ENCODE data around the gene CFL2. TPM values are rescaled to one million over a fixed set of nuclear protein-coding genes. Genes with fewer than 3 reads are reported as not detected.
A peak's percentile ranks its signal among the peaks of the same experiment; 100 is the strongest.

The CFL2 gene
- total RNA-seq, 2 donors from 2014 or later = 7.0 to 44.8 TPM

DNA sequence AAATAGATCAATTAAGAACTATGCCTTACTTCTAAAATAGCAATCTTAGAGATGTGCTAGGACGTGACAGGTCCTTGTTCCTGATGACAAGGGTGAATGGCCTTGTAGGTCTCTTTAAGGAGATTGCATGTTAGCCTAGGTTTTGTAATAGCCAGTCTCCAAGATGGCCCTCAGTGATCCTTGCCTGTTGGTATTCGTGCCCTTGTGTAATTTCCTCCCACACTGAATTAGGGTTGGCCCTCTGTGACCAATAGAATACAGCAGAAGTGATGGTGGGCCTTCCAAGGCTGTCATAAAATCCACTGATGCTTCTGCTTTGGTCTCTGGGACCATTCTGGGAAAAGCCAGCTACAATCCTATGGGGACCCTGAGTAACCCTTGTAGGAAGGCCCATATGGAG lies 46.3 kb downstream of the CFL2 start:
- no peak overlapping the region for H3K9ac ChIP-seq (ENCODE audit: low read depth in 2 of 2, low read length in 2 of 2)
- H3K4me1 ChIP-seq = no peaks in the 10 kb centered on the region
- intact Hi-C loops (cut with DNase I) = no loop called here
- H3K27ac ChIP-seq = no peak overlapping the region
- H3K9me3 ChIP-seq = no peaks in the 10 kb centered on the region
- no peaks in the 10 kb centered on the region for H3K36me3 ChIP-seq
- no peaks in the 10 kb centered on the region for H3K27me3 ChIP-seq
- H3K4me3 ChIP-seq = no peak overlapping the region
- TF ChIP-seq CTCF (IDR thresholded peaks at IDR 0.05) = no peak
- DNase-seq = no peak

DNA sequence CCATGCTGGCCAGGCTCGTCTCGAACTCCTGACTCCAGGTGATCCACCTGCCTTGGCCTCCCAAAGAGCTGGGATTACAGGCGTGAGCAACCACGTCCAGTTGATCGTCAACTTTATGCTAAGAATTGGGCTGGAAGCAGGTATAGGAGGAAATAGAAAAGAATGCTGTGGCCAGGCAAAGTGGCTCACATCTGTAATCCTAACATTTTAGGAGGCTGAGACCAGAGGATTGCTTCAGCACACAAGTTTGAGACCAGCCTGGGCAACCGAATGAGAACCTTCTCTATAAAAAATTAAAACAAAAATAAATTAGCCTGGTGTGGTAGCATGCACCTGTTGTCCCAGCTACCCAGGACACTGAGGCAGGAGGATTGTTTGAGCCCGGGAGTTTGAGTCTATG lies 47.4 kb downstream of the CFL2 start:
- Histone ChIP-seq H3K27ac (no peak overlapping the region), H3K36me3 (no peaks in the 10 kb centered on the region), H3K4me1 (no peaks in the 10 kb centered on the region), H3K4me3 (no peak overlapping the region), H3K9ac (ENCODE audit: low read depth in 2 of 2, low read length in 2 of 2) (no peak overlapping the region), H3K9me3 (no peaks in the 10 kb centered on the region), H3K27me3 (no peaks in the 10 kb centered on the region)
- TF ChIP-seq CTCF (IDR thresholded peaks at IDR 0.05) = no peak
- no peak for DNase-seq
- intact Hi-C loops (cut with DNase I) = no loop called here

DNA sequence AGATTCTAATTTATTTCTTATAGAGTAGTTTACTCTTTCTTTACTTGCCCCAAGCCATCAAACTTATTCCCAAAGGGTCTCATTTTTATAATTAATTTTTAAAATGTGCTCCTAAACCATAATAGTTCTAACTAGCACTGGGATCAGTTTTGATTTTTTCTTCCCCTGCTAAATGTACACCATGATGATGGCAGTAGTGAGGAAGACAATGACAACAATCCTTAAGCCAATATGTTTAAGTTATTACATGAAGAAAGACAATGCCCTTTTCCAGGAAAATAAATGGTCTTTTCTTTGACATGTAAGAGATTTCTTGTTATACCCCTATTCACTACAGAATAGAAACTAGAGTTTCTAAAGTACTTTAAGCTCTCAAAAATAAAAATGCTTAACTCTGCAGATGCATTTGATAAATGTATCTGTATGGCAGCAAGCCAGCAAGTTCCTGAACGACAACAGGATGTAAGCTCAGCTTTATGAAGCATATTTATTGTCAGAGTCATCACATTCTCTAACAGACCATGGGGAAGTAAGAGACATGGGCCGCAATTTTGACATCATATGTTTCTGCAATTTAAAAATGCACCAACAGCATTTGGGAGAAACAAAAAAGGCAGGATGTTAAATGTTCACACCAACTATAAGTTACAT lies 48.5 kb downstream of the CFL2 start:
- H3K27ac ChIP-seq = peak overlapping the region; percentile 6
- no peaks in the 10 kb centered on the region for H3K27me3 ChIP-seq
- no peak overlapping the region for H3K4me3 ChIP-seq
- TF ChIP-seq CTCF (IDR thresholded peaks at IDR 0.05) = no peak
- H3K9me3 ChIP-seq = no peaks in the 10 kb centered on the region
- no peak overlapping the region for H3K9ac ChIP-seq (ENCODE audit: low read depth in 2 of 2, low read length in 2 of 2)
- H3K36me3 ChIP-seq = no peaks in the 10 kb centered on the region
- intact Hi-C loops (cut with DNase I) = no loop called here
- H3K4me1 ChIP-seq = no peaks in the 10 kb centered on the region
- peak; percentile 32 for DNase-seq

DNA sequence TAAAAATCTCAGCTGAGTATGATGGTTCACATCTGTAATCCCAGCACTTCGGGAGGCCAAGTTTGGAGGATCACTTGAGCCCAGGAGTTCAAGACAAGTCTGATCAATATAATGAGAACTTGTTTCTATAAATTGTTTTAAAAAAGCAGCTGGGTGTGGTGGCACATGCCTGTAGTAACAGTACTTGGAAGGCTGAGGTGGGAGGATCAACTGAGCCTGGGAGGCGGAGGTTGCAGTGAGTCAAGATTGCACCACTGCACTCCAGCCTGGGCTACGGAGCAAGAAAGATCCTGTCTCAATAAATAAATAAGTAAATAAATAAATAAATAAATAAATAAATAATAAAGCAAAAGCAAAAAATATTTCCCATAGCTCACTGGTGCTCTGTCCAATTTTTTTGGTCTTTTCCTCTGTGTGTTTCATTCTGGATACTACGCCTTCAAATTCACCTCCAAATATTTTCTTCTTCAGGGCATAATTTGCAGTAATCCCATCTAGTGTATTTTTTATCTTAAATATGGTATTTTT lies 51.8 kb downstream of the CFL2 start:
- DNase-seq = no peak
- no peaks in the 10 kb centered on the region for H3K27me3 ChIP-seq
- no peak overlapping the region for H3K9ac ChIP-seq (ENCODE audit: low read depth in 2 of 2, low read length in 2 of 2)
- H3K9me3 ChIP-seq = no peaks in the 10 kb centered on the region
- TF ChIP-seq CTCF (IDR thresholded peaks at IDR 0.05) = no peak
- intact Hi-C loops (cut with DNase I) = no loop called here
- H3K36me3 ChIP-seq = no peaks in the 10 kb centered on the region
- H3K27ac ChIP-seq = no peak overlapping the region
- H3K4me3 ChIP-seq = no peak overlapping the region
- H3K4me1 ChIP-seq = no peaks in the 10 kb centered on the region

DNA sequence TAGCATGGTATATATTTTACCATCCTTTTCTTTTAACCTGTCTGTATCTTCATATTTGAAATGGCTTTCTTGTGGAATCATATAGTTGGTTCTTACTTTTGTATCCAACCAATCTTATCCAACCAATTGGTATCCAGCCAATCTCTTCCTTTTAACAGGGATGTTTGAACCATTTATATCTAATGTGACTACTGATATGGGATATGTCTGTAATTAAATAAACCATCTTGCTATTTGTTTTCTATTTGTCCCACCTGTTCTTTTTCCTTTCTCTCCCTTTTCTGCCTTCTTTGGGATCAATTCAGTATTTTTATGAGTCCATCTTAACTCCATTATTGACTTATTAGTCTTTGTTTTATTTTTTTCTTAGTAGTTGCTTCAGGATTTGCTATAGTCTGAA lies 53.6 kb downstream of the CFL2 start:
- Histone ChIP-seq H3K4me3 (no peak overlapping the region), H3K9me3 (no peaks in the 10 kb centered on the region), H3K27me3 (no peaks in the 10 kb centered on the region), H3K36me3 (no peaks in the 10 kb centered on the region), H3K9ac (ENCODE audit: low read depth in 2 of 2, low read length in 2 of 2) (no peak overlapping the region), H3K4me1 (no peaks in the 10 kb centered on the region), H3K27ac (no peak overlapping the region)
- intact Hi-C loops (cut with DNase I) = no loop called here
- no peak for DNase-seq
- no peak for TF ChIP-seq CTCF (IDR thresholded peaks at IDR 0.05)

Other genes starting within 250 kb of the CFL2 start
- 10 to 100 TPM; 34.7 to 59.7 TPM for gene EAPP, start 174.9 kb downstream of the CFL2 start, total RNA-seq
- gene SNX6, start 84.4 kb downstream of the CFL2 start, total RNA-seq = 10 to 100 TPM; 72.9 to 98.0 TPM
- 10 to 100 TPM; 24.9 to 30.6 TPM for gene BAZ1A, start 160.8 kb upstream of the CFL2 start, total RNA-seq

All from colonic mucosa (tissue), 4 donors.